Activated gamma-delta T cell treated with Interleukin-2 at 50 U/mL for 16 hours (primary cell): ENCODE data around the gene F2R.

Source experiments
- DNase-seq: peaks from one replicate; pipeline ENCODE4 v3.0.0-alpha.2; 2020

The F2R gene

DNA sequence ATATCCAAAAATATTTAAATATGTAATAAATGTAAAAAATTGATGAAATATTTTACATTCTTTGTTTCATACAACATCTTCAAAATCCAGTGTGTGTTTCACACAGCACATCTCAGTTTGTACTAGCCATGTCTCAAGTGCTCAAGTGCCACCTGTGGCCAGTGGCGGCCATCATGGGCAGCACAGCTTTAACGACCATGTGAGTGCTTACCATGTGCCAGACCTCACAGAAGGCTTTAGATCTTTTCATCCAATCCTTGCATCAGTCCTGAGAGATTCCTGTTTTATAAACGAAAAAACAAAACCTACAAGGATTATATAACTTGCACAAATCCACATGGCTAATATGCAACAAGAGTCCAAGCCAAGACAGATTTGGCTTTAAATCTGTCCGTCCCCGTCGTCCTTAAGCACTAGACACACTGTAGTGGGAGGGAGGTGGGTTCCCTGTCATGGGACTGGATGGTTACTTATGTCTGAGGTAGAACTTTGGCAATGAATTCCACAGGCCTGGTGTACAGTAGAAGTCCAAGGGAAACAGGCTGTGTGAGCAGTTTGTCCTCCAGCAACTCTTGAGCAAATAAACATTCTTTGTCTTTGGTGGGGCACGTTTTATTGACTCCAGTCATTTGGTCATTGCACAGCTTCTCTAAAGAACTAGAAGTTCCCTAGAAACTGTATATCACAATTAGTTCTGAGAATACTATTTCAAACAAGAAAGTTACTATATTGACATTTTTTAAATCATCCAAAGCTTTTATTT is 25.0 kb upstream of the F2R start:
- DNase-seq: no peak

DNA sequence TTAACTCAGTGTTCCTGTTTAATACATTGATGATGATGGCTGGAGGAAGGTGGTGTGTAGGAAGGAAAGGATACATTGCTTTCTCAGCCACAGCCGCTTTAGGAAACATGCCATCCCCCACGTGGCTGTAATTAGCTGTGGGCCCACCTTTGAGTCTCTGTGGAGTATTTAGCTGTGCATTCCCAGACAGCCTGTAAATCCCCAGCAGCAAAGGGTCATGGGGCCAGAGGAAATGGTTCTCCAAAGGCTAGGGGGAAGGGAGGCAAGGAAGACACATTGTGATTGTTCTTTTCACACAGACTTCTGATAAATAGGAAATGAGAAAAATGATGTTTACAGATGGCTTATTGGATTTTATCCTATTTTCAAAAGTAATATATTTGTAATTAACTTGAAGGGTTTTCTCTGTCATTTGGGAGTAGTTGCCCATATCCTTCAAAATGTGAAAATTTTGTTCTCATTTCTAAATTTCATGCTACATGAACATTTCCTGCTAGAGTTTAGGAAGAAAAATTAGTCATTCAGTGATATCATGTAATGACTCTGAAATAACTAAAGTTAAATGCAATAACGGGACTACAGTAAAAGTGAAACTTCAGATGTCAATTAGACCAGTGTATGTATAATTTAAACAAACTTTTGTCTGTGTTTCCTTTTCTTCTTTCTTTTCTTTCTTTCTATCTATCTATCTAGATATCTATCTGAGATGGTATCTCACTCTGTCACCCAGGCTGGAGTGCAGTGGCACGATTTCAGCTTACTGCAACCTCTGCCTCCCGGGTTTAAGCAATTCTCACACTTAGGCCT is 24.3 kb upstream of the F2R start:
- DNase-seq: no peak

DNA sequence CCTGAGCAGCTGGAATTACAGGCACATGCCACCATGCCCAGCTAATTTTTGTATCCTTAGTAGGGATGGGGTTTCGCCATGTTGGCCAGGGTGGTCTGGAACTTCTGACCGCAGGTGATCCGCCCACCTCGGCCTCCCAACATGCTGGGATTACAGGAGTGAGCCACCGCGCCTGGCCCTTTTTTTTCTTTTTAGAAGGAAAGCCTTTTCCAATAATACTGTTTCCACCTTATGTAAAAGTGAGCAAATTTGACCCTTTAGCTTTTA is 23.7 kb upstream of the F2R start:
- DNase-seq: no peak

DNA sequence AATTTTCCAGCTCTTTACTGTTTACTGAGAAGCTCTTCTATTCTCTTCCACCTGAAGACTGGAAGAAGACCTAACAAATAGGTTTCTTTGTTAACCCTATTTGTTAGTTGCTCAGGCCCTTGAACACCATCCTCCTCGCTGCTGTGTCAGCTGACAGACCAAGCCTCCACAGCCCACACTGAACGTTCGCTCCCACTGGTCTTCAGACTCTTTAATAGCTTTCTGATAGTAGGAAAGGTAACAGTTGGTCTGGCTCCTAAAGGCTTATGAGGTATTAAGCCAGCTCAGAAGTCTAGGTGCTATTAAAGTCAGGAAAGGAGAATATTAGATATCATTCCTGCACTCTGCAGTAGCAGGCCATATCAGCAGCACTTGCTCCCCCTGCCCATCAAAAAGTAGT is 23.3 kb upstream of the F2R start:
- DNase-seq: no peak

DNA sequence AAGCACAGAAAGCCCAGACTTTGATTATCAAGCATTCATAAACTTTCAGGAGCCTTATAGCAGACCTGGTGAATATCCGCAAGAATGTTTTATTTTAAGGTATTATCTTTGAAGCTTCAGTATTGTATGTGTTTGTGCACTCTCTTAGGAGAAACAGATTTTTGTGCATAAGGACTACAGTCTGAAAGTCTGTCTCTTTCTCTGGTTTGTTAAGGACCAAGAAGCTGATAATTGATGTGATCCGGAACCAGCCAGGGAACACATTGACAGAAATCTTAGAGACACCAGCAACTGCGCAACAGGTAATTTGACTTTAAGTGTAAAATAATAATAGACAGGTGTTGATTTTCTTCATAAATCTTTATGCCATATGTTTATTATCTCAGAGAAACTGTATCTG is 22.8 kb upstream of the F2R start:
- no peak for DNase-seq

DNA sequence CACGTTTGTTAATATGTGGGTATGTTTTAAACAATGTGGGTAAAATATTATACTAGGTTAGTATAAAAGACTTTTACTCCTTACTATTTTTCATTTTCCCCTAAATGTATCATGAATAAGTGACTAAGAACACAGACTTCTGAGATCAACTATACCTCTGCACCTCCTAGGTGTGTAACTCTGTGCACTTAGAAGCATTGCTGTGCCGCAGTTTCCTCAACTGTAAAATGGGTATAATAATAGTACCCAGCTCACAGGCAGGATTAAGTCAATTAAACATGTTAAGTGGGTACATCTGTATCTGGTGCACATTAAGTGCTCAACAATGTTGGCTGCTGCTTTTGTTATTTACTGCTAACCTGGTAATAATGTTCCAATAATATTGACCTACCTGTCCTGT is 21.6 kb upstream of the F2R start:
- no peak for DNase-seq

DNA sequence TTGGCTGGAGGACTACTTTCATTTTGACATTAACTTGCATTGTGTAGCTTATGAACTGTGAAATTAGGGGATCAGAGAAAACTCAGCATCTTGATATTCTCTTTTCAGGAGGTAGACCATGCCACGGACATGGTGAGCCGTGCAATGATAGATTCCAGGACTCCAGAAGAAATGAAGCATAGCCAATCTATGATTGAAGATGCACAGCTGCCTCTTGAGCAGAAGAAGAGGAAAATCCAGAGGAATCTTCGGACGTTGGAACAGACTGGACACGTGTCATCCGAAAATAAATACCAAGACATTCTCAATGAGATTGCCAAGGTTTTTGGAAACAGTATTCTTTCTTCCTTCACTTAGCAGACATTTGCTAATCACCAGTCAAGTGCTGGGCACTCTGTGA is 20.6 kb upstream of the F2R start:
- no peak for DNase-seq

DNA sequence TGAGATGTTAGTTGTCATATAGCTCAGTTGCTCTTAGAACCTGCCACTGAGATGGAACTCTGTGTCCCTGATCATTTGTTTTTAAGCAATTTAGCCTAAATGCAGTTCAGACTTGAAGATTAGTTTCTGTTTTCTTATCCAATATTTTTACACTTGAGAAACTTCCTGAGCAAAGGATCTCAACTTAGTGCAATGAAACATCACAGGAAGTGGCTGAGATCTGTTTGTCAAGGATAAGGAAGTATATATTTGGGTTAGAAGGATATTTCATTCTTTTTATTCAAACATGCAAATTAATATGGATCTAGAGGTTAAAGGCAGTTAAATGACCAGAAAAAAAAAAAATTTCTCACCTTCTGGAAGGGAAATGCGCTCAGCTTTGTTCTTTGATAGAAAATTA is 19.7 kb upstream of the F2R start:
- DNase-seq: no peak

DNA sequence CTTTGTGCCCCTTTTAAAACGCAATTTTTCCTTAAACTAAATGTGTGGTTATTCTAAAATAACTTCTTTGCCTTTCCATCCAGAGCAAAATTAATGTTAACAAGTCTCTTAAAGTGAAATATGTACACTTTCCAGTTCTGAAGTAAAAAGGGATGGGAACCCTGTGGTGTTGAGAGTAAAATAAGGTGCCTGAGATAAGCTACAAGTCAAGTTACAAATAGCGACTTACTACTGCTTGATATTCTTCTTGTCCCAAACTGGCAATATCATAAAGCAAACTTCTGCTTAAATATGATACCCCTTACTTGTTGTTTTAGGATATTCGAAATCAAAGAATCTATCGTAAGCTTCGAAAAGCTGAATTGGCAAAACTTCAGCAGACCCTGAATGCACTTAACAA is 18.3 kb upstream of the F2R start:
- no peak for DNase-seq

DNA sequence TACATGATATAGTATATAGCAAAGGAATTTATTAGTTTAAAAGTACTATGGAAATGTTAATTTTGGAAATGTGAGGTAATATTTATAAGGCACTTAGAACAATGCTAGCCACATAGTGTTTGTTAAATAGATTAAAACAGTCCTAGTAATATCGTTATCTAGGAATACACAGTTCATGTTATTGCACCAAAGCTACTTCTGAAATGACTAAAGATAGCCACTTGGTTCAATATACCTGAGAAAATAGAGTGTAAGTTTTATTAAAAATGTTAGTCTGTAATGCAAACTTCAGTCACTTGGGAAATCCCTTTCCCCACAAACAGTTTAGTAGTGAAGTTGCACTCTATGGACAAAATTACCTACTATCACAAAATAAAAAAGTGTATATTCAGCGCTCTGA is 15.4 kb upstream of the F2R start:
- DNase-seq: no peak

DNA sequence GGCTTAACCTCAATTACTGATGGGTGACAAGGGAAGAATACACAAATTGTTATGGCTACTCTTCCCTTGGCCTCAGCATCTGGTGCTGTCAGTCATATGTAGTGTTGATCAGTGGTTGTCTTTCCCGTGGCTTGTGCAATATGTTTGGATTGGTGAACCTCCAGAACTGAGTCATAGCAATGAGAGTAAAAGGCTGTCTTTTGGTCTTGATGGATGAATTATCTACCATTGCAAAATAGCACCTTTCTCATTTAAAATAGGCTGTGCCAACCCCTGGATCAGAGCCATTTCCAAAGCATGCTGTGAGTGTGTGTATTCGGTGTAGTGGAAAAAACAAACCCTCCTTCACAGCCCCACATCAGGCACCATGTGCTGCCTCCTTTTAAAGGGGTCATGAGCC is 14.6 kb upstream of the F2R start:
- DNase-seq: no peak

DNA sequence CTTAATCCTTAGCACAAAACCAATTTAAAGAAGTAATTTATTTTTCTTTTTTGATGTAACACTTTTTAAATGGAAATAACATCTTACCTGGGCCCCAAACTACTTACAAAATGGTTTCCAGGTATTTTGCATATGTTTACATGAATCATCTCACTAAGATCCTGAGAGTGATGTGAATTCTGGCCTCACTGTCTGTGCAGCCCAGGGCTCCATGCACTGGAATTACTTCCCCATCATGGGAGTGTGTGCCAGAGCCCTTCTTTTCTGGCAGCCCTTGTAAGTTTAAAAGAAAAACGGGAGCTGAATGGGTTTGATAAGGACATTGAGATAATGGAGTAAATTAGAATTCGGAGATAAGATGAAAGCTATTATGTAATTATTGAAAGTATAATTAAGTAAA is 12.2 kb upstream of the F2R start:
- no peak for DNase-seq

DNA sequence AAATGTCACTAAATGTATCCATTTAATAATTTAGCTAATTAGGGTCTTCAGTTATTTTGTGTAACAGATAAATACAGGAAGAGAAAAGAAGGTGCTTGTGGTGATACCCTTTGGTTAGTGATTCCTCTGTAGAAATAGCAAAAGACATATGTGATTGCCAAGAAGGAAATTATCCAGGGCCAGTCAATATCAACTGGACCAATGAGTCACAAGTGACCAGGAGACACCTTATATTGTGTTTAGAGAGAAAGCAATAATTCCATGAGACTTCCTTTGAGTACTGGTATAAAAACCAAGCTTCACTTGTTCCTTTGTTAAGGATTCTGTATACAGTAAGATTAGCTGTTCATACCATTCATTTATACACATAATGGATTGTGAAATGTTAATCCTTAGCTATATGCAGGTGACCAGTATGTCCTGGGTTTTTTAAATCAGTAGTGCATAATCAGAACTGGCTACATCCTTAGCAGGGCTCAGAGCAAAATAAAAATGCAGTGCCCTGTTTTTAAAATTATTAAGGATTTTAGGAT is 11.7 kb upstream of the F2R start:
- no peak for DNase-seq

DNA sequence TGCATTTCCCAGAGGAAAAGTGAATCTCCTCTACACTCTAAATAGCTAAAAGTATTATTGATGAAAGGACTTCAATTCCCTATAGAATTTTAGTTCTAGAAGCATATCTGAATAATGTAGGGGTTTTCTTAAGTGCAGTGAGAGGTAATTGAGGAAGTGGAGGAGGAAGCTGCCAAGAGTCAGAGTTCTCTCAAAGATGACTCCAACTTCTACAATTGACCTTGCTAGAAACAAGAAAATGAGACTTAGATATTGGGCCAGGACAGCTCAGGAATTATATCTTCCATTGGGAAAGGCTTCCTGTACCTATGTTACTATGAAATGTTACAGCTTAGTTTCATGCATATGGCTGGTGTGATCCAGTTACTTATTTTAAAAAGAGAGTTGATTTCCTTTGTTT is 10.4 kb upstream of the F2R start:
- no peak for DNase-seq

DNA sequence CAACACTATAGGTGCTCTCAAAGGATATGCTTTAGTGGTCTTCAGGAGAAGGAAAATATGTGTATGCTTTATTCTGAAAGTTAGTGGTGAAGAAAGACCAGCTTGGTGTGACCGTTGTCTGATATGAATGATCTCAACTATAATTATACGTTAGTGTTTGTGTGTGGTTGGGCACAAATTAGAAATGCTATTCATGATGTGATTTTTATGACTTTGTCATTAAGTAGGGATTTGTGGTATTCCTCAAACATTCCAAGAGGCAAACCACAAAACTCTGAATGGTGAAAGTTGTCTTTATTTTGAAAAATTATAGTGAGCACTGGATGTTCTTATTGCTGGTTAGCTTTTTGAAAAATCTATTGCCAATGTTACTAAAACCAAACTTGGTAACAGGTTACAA is 6.2 kb upstream of the F2R start:
- no peak for DNase-seq

DNA sequence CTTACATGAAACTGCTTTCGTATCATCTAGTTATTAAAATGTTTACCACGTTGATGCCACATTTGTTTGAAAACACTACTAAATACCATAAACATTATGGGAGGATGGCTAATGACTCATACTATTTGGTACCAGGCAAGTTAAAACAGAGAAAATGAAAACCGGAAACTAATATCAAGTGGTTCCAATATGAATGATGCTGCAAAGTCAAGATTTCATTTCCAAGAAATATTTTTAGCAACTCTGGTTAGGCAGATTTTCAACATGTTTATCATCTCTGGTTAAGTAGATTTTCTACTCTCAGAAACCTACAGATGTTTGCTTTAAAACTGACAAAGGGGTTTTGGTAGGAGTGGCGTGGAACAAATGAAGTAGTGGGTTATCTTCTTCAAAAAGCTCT is 4.9 kb upstream of the F2R start:
- no peak for DNase-seq

DNA sequence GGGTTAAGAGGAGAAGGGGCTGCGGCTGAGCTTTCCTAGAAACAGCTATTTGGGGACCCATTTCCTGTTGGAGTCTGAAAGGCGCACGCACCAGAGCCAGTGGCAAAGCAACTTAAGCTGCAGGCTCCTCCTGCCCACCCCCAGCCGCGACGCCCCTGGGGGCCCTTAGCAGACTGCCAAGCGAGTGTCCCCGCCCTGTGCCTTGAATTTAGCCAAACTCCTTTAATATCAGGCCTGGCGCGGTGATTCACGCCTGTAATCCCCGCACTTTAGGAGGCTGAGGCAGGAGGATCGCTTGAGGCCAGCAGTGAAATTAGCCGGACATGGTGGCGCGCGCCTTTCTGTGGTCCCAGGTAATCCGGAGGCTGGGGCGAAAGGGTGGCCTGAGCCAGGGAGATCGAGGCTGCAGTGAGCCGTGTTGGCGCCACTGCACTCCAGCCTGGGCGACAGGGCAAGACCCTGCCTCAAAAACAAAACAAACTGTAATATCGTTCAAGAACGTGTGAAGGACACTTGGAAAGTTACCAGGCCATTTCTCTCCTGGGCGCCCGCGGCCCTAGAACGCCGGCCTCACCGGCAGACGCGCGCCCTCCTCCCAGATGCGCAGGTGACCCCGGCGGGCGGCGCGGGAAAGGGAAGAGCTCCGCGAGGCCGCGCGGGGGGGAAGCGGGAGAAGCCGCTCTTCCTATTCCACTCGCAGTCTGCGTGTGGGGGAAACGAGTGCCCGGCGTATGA is 1.0 kb upstream of the F2R start:
- DNase-seq: peak; percentile 12

DNA sequence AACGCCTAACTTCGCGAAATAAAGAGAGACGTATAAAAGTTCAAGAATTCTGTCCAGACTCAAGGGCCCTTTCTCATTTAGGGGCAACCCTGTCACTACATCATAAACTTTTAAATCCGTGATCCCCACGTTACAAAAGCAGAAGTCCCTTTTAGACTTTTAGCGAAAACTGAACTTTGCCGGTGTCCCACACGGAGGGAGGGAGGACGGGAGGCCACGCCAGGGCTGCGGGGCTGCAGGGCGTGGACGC is 515 bp upstream of the F2R start:
- DNase-seq: no peak

DNA sequence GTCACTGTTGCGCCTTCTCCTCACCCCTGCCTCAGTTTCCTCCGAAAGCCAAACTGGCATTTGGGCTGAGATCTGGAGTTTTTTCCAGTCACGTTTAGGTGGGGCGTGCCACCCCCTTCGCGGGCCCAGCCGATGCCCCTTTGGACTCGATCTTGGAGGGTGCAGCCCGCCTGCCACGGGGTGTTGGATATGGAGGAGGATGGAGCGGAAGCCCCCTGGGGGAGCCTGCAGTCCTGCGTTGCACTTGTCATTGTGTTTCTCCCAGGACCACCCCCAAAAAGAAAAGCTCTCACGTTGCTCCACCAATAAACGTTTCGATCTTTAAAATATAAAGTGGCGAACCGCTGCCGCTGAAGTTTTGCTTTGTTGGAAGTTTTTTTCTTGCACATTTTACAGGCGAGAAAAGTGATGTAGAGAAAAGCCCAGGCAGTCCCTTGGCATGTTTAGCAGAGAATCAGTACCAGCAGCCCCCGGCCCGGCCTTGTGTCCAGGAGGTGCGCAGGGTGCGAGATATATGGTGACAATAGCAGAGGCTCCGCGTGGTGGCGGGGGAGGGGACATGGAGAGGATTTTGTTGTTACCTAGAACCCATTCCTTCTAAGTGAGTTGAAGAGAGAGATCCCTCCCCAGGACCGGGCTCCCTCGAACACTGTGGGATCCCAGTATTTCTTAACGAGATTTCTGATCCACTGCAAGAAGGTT is 681 bp downstream of the F2R start:
- peak; percentile 7 for DNase-seq

DNA sequence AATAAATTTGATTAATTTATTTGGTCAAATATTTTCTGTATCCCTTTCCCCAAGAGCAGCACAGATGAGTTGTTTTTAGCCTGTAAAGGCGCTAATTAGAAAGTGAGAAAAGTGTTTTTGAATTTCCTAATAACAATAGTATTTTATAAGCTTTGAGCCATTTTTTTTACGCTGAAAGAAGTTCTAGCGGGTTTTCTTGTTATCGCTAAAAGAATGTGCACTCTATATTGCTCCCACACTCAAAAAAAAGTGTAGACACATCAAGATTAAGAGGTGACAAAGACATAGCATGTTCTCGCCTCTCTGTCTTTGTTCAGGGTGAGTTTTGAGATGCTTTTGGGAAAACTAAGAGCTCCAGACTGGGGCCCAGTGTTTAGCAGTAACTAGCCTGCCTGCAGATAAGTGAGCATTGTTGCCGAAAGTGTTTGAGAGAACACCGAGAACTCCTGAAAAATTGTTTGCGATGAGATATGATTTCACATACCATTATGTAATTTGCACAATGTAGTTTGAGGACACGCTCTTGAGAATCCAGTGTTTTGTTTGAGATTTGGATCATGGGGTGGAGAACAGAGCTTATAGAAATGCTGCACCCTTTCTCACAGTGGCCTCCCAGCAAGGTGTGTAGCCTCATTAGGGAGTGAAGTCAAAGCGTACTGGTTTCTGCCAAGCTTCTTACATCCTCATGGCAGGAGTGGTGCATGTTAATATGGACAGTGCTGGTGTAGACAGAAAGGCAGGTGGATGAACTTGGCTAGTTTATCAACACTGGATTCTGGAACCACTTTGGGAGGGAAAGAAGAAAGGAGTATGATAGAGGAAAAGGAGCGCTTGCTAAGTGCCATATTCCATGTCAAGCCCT is 1.5 kb downstream of the F2R start:
- no peak for DNase-seq

DNA sequence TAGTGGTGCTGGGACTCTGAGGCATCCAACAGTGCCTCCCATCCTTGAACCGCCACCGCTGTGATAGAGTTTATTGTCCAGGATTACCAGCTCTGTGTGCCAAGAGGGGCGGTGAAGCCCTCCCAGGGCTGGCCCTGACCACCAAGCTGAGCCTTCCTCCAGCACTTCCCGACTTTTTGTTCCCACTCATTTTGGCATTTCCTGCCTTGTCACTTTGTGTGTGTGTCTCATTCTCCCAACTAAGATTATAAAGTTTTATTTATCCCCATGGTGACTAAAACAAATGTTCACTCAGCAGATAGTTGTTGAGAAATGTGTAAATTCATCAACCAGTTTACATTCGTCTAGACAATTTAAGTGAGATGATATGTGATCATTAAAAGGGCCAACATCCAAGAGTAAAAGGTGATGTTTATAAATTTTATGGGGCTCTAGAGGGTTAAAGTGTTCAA is 2.5 kb downstream of the F2R start:
- no peak for DNase-seq

DNA sequence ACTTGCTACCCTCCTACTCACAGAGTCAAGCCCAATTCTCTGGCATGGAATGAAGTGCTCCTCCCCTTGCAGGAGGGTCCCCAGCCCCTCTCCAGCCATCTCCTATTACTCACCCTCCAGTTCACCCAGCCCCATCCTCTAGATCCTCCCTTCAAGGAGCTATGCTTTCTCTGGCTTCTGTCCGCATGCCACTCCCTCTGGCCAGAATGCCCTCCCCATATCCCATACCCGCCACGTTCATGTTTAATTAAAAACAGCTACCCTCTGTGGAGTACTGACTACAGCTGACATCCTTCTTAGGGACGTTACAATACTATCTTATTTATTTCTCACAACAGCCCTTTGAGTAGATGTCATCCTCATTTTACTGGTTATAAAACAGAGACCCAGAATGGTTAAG is 3.0 kb downstream of the F2R start:
- DNase-seq: no peak
